ENCODE data around the gene ZFAND3. TPM values are rescaled to one million over a fixed set of nuclear protein-coding genes. Genes with fewer than 3 reads are reported as not detected.

Gene ZFAND3
- total and polyA plus RNA-seq, 2 experiments from 2014 or later = 16.9 to 28.2 TPM

DNA sequence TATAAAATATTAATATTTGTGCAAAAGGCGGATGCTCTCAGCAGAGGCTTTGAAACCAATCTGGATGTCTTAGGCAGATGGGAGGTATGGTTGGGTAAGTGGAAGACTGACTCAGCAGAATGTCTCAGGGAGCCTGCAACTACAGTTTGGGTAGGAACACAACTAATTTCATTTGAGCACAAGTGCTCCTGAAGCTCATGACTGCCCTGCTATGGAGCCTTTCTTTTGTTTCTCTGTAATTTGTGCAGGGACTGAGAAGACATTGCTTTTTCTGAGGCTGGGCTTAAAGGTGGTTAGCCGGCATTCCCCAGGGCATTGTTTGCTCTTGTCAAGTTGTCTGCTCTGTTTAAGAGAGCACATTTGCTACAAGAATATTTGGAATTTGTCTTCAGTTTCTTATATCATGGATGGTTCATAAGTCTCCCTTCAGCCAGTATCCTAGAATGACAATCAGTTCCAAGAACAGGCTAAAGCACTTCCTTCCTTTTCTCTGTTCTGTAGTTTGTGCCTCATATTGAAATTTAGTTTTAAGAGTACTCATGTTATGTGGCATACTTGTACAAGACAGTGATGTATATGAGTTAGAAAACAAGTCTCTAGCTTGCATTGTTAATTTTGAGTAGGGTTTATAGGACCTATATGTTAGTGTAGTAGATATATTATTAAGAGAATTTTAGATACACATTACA lies 208.3 kb downstream of the ZFAND3 start (continued):
- TF ChIP-seq REST (IDR thresholded peaks at IDR 0.05; ENCODE audit: unreplicated experiment) = no peak

DNA sequence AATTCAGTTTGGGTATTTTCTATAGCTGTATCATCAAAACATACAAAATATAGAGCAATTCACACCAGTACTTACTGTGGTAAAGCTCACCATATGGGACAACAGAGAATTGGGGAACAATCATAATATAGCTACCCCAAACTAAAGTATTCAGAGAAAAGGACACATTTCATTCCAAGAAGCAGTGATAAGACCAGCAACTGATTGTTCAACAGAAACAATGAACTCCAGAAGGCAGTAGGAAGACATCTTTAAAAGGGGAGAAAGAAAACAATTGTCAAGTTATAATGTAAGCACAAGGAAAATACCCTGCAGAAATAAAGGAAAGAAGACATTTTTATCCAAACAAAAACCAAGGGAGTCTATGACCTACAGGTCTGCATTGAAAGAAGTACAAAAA lies 210.9 kb downstream of the ZFAND3 start:
- peaks cover 23% of the 10 kb centered on the region for H3K79me2 ChIP-seq (replicated peaks; ENCODE audit: insufficient read depth)
- no peak overlapping the region for H3K4me2 ChIP-seq
- Mint-ChIP-seq H3K27me3 (ENCODE audit: insufficient read depth, low read depth, poor library complexity) (no peaks in the 10 kb centered on the region), H3K4me1 (peaks cover 32% of the 10 kb centered on the region), H3K9me3 (no peaks in the 10 kb centered on the region), H3K27ac (no peak overlapping the region), H3K36me3 (ENCODE audit: low read depth) (no peaks in the 10 kb centered on the region), H3K4me3 (no peak overlapping the region)
- H3K27ac ChIP-seq (ENCODE audit: low read depth) = no peak overlapping the region
- H3K4me3 ChIP-seq = no peak overlapping the region
- H3K9me2 ChIP-seq (ENCODE audit: insufficient read depth) = no peaks in the 10 kb centered on the region
- peaks cover 9% of the 10 kb centered on the region for H3K4me1 ChIP-seq (ENCODE audit: insufficient read depth)
- ATAC-seq (no peak), DNase-seq (ENCODE audit: low spot score) (no peak)
- H2AFZ ChIP-seq = no peak overlapping the region
- H3K36me3 ChIP-seq (ENCODE audit: insufficient read depth) = no peaks in the 10 kb centered on the region
- no peaks in the 10 kb centered on the region for H3F3A ChIP-seq (replicated peaks; ENCODE audit: low read depth)
- no peaks in the 10 kb centered on the region for H3K27me3 ChIP-seq (ENCODE audit: insufficient read depth)
- TF ChIP-seq ZNF331 (CRISPR knock-in tag; IDR thresholded peaks at IDR 0.05; ENCODE audit: low read depth) (no peak), EZH2phosphoT487 (IDR thresholded peaks at IDR 0.05; ENCODE audit: unreplicated experiment) (no peak), JUNB (IDR thresholded peaks at IDR 0.05; ENCODE audit: unreplicated experiment) (no peak), CREB1 (CRISPR knock-in tag; IDR thresholded peaks at IDR 0.05; ENCODE audit: low read depth) (no peak), EZH2 (IDR thresholded peaks at IDR 0.05; ENCODE audit: low read depth, unreplicated experiment) (no peak), ZNF462 (CRISPR knock-in tag; IDR thresholded peaks at IDR 0.05) (no peak), NANOG (IDR thresholded peaks at IDR 0.05; ENCODE audit: borderline replicate concordance) (no peak), ZNF114 (CRISPR knock-in tag; IDR thresholded peaks at IDR 0.05) (no peak)
- TF ChIP-seq, protein P1, sequence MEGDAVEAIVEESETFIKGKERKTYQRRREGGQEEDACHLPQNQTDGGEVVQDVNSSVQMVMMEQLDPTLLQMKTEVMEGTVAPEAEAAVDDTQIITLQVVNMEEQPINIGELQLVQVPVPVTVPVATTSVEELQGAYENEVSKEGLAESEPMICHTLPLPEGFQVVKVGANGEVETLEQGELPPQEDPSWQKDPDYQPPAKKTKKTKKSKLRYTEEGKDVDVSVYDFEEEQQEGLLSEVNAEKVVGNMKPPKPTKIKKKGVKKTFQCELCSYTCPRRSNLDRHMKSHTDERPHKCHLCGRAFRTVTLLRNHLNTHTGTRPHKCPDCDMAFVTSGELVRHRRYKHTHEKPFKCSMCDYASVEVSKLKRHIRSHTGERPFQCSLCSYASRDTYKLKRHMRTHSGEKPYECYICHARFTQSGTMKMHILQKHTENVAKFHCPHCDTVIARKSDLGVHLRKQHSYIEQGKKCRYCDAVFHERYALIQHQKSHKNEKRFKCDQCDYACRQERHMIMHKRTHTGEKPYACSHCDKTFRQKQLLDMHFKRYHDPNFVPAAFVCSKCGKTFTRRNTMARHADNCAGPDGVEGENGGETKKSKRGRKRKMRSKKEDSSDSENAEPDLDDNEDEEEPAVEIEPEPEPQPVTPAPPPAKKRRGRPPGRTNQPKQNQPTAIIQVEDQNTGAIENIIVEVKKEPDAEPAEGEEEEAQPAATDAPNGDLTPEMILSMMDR (conservative IDR thresholded peaks at IDR 0.05; ENCODE audit: low read depth in 2 of 2) = no peak
- TF ChIP-seq, protein P2, sequence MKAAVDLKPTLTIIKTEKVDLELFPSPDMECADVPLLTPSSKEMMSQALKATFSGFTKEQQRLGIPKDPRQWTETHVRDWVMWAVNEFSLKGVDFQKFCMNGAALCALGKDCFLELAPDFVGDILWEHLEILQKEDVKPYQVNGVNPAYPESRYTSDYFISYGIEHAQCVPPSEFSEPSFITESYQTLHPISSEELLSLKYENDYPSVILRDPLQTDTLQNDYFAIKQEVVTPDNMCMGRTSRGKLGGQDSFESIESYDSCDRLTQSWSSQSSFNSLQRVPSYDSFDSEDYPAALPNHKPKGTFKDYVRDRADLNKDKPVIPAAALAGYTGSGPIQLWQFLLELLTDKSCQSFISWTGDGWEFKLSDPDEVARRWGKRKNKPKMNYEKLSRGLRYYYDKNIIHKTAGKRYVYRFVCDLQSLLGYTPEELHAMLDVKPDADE (IDR thresholded peaks at IDR 0.05) = no peak
- H4K20me1 ChIP-seq (replicated peaks; ENCODE audit: insufficient read depth) = no peaks in the 10 kb centered on the region

Data from GM23338 (cell line).